GM04503 (cell line): ENCODE data around the gene ADK.
"Not testable (repeated sequence)": the region's sequence is repeated elsewhere in the genome, so short reads cannot be mapped to it uniquely, and the experiment has no call there.

Experiments
- DNase-seq: peaks from one replicate; pipeline ENCODE4 v3.0.0-alpha.2; 2012; ENCODE audit warnings: low read depth

The ADK gene

GRCh38 chr10:74186678-74187077 lies 35.7 kb downstream of the ADK start:
- DNase-seq, result no peak

- DNase-seq, result no peak
These were observed 36.2 kb downstream of the ADK start for GRCh38 chr10:74187237-74187636.

DNA sequence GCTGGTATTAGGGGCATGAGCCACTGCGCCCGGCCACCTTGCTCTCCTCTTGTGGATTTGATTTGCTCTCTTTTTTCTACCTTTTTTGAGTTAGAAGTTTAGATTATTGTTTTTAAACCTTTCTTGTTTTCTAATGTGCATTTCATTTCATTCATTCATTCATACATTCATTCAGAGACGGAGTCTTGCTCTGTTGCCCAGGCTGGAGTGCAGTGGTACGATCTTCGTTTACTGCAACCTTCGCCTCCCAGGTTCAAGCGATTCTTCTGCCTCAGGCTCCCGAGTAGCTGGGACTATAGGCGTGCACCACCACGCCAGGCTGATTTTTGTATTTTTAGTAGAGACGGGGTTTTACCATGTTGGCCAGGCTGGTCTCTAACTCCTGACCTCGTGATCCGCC lies 37.6 kb downstream of the ADK start:
- not testable (repeated sequence) for DNase-seq

GRCh38 chr10:74189999-74190421 lies 39.0 kb downstream of the ADK start:
- DNase-seq, result peak; percentile 90

GRCh38 chr10:74190494-74190893 lies 39.5 kb downstream of the ADK start:
- DNase-seq, result no peak

DNA sequence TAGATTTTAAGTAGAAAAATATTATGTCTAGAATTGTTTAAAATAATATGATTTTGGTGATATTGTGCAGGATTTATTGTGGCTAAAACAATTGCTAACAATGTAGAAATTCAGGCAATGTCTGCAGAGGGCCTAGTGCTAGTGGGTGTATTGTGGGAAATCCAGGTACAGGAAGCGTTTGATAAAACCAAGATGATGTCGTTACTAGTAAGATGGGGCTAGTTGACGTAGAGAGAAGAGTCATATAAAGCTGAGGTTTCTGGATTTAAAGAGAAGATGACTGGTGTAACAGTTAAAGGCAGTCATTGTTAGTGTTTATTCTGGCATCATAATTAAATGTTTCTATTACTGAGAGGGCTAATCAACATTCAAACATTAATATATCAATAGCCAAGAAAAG lies 43.5 kb downstream of the ADK start:
- no peak for DNase-seq

DNA sequence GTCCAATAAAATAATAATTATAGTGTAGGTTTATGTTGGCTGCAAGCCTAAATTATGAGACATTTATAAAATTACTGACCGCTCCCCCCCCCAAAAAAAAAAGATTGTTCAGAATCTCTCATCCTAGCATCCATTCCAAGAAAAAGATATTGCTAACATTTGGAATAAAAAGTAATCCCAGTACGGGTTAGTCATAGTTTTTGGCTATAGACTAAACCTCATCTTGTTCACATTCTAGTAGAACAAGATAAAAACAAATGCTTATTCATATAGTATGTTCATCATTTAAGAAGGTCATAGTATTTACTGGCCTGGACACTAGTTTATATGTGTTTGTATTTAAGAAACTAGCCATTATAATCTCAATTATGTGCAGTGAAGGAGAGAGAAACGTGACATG lies 44.0 kb downstream of the ADK start:
- DNase-seq, result no peak

DNA sequence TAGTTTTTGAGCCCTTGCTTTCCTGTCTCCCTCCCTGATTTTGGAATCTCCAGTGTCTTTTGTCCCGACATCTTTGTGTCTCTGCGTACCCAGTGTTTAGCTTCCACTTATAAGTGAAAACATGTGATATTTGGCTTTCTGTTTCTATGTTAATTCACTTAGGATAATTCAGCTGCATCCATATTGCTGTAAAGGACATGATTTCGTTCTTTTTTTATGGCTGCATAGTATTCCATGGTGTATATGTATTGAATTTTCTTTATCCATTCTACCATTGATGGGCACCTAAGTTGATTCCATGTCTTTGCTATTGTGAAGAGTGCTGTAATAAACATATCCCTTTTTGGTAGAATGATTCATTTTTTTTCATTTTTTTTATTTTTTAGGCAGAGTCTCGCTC lies 48.3 kb downstream of the ADK start:
- DNase-seq, result no peak

DNA sequence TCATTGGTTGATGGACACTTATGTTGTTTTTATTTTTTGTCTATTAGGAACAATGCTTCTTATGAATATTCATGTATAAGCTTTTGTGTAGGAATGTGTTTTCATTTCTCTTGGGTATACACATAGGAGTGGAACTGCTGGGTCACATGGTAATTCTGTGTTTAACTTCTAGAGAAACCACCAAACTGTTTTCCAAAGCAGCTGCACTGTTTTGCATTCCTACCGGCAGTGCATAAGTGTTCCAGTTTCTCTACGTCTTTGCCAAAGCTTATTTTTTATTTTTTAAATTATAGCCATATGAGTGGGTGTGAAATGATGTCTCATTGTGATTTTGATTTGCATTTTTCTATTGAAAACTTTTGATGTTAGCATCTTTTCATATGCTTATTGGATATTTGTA lies 51.3 kb downstream of the ADK start:
- no peak for DNase-seq

DNA sequence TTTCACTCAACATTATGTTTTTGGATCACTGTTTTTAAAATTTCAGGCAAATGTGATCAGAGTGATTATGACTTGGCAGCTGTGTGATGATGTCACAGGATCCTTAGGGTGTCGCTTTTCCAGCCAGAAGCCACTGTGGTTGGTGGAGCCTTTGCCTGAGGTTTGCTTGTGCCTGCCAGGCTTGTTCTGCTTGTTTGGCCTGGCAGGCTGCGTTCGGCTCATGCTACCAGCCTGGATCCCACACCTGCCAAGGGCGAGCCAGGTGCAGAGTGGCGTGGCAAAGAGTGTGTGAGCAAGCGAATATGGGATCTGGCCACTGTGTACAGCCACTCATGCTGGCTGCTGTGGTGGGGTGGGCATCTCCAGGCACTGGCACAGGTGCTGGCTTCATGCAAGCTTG lies 55.7 kb downstream of the ADK start:
- no peak for DNase-seq

DNA sequence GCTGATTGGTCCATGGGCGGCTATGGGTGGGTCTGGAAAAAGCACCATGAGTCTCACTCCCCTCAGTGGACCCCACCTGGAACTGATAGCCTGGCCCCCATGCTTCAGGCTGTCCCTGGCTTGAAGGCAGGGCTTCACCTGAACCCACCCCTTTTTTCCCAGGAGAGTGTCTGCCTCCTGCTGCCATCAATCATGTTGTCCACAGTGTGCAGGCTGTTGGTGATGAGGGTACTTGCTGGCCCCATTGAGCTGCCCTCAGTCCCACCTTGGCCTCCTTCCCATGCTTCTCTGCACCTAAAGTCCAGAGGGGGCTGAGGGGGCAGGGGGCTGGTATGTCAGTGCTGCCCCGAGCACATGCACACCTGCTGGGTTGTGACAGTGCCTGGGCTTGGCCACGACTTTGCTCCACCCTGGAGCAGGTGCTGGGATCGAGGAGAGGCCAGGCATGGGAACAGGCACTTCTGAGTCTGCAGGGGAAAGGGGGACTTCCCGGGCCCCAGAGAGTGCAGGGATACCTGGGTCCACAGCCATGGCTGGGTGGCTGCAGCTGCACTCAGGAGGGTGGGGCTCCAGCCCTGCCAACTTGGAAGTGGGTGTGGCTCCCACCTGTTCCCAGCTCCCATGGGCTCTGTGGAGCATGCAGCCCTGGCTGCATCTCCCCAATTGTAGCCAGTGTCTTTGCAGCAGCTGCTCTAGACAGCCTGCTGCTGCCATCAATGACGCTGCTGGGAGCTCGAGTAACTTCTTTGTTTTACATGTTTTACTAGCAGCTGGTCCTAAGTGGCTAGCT lies 56.9 kb downstream of the ADK start:
- no peak for DNase-seq

- DNase-seq, result no peak
These were observed 58.0 kb downstream of the ADK start for GRCh38 chr10:74208997-74209396.

- no peak for DNase-seq
These were observed 62.0 kb downstream of the ADK start for GRCh38 chr10:74213019-74213418.

- no peak for DNase-seq
These were observed 62.6 kb downstream of the ADK start for GRCh38 chr10:74213571-74214162.

GRCh38 chr10:74217110-74217509 lies 66.1 kb downstream of the ADK start:
- not testable (repeated sequence) for DNase-seq

- DNase-seq, result not testable (repeated sequence)
These were observed 71.4 kb downstream of the ADK start for GRCh38 chr10:74222467-74222866.

- peak; percentile 22 for DNase-seq
These were observed 72.9 kb downstream of the ADK start for GRCh38 chr10:74223755-74224529.

- DNase-seq, result no peak
These were observed 76.8 kb downstream of the ADK start for GRCh38 chr10:74227697-74228424.

DNA sequence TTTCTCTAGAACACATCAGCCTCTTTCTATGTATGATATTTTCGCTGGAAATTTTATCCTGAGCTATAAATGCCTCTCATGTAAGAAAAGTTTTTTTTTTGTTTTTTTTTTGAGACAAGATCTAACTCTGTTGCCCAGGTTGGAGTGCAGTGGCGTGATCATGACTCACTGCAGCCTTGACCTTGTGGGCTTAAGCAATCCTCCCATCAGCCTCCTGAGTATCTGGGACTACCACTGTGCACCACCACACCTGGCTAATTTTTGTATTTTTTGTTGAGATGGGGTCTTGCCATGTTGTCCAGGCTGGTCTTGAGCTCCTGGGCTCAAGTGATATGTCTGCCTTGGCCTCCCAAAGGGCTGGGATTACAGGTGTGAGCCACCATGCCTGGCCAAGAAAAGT lies 80.4 kb downstream of the ADK start:
- no peak for DNase-seq

DNA sequence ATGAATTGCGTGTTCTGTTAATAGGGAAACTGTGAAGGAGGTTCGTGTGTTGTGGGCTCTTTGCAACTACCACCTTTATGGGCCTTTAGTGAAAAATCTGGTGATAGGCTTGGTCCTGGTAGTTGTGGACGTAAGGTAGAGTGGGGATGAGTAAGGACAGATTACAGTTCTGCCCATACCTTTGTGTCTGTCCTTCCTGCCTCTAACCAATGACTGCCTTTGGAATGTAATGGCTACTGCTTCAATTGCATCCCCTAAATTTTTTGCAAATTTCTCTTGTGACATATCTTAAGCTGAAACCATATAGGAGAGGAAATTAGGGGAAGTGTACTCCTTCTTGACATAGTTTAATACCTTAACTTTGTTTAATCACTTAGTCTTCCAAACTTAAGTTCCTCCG lies 82.3 kb downstream of the ADK start:
- DNase-seq, result no peak

DNA sequence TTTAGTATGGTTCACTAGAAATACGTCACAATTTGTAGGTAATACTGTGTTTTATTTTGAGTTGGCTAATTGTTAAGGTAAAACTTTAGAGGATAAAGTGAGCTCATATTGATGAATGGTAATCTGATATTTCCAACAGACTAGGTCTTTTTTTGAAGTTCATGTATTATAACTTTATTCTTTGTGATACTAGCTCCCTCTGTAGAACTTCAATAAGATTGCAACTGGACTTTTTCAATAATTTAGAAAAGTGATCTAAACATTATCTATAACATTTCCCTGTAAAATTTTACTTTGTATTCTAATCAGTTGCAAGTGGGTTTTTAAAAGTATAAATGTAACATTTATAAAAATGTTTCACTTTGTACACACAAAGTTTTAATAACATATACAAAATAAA lies 83.5 kb downstream of the ADK start:
- DNase-seq, result no peak

GRCh38 chr10:74238031-74238431 lies 87.0 kb downstream of the ADK start:
- no peak for DNase-seq
